ENCODE data around the gene IGF2. TPM values are rescaled to one million over a fixed set of nuclear protein-coding genes. Genes with fewer than 3 reads are reported as not detected.

Gene IGF2
- polyA plus RNA-seq, 1 donor (not counting 4 experiments of a cell fraction or from before 2014, with no cell fraction given), result not detected

DNA sequence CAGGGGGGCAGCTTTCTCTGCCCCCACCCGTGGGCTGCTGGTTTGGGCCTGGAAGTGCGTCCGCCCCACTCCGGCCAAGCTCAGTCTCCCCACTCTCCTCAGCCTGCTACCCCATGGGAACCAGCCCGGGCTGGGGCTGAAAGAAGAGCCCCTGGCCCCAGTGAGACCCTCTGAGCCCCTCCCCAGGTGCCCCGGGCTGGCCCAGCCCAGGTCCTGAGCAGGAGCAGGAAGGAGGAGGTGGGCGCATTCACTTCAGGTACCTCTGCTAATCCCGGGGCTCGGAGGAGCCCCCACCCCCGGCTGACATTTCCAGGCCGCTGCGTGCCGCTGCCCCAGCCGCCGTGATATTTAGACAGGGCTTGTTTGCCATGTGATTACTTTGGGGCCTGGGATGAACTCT, 41.2 kb upstream of the IGF2 start:
- dilution Hi-C loops (cut with MboI; ENCODE audit: extremely low pct_ligation_motif_present, low sequenced_read_pairs), result no loop called here
- H3K4me2 ChIP-seq (ENCODE audit: control insufficient read depth, extremely low read depth, insufficient read depth, low read depth, low read length), result peak overlapping the region; percentile 51
- H3K27ac ChIP-seq (ENCODE audit: control insufficient read depth, insufficient read depth, low read length), result peak overlapping the region; percentile 87
- peaks cover 68% of the 10 kb centered on the region for H3K4me1 ChIP-seq (ENCODE audit: control insufficient read depth, extremely low read depth, insufficient read depth, low read length)
- H3K9me1 ChIP-seq (ENCODE audit: control insufficient read depth, extremely low read depth, insufficient read depth, low read length), result no peaks in the 10 kb centered on the region
- H3K27me3 ChIP-seq (ENCODE audit: control insufficient read depth, extremely low read depth, insufficient read depth, low read length), result no peaks in the 10 kb centered on the region
- peak overlapping the region; percentile 53 for H3K9ac ChIP-seq (ENCODE audit: control insufficient read depth, extremely low read depth, insufficient read depth, low read length)
- no peak for TF ChIP-seq EZH2 (IDR thresholded peaks at IDR 0.05; ENCODE audit: low read length)
- TF ChIP-seq, protein P1, sequence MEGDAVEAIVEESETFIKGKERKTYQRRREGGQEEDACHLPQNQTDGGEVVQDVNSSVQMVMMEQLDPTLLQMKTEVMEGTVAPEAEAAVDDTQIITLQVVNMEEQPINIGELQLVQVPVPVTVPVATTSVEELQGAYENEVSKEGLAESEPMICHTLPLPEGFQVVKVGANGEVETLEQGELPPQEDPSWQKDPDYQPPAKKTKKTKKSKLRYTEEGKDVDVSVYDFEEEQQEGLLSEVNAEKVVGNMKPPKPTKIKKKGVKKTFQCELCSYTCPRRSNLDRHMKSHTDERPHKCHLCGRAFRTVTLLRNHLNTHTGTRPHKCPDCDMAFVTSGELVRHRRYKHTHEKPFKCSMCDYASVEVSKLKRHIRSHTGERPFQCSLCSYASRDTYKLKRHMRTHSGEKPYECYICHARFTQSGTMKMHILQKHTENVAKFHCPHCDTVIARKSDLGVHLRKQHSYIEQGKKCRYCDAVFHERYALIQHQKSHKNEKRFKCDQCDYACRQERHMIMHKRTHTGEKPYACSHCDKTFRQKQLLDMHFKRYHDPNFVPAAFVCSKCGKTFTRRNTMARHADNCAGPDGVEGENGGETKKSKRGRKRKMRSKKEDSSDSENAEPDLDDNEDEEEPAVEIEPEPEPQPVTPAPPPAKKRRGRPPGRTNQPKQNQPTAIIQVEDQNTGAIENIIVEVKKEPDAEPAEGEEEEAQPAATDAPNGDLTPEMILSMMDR (optimal IDR thresholded peaks at IDR 0.05 in 1 of 3, IDR thresholded peaks at IDR 0.05 in 1 of 3, conservative IDR thresholded peaks at IDR 0.05 in 1 of 3; ENCODE audit: extremely low read depth in 1 of 3, insufficient read depth in 2 of 3, low read length in 3 of 3), result no peak
- no peaks in the 10 kb centered on the region for H3K9me3 ChIP-seq (ENCODE audit: control insufficient read depth, low read depth, low read length)
- DNase-seq (ENCODE audit: low read depth, low spot score) (no peak), FAIRE-seq (no peak)
- H4K20me1 ChIP-seq (ENCODE audit: control insufficient read depth, extremely low read depth, insufficient read depth, low read length), result no peaks in the 10 kb centered on the region
- no peaks in the 10 kb centered on the region for H3K36me3 ChIP-seq (ENCODE audit: control insufficient read depth in 2 of 2, extremely low read depth in 1 of 2, insufficient read depth in 2 of 2, low read length in 2 of 2)
- H3K4me3 ChIP-seq (ENCODE audit: control insufficient read depth in 2 of 3, extremely low read depth in 1 of 3, insufficient read depth in 2 of 3, low read depth in 1 of 3, low read length in 3 of 3), result no peak overlapping the region
- H2AFZ ChIP-seq (ENCODE audit: control insufficient read depth, low read length), result no peak overlapping the region
- peaks cover 4% of the 10 kb centered on the region for H3K79me2 ChIP-seq (ENCODE audit: control insufficient read depth, insufficient read depth, low read length)

DNA sequence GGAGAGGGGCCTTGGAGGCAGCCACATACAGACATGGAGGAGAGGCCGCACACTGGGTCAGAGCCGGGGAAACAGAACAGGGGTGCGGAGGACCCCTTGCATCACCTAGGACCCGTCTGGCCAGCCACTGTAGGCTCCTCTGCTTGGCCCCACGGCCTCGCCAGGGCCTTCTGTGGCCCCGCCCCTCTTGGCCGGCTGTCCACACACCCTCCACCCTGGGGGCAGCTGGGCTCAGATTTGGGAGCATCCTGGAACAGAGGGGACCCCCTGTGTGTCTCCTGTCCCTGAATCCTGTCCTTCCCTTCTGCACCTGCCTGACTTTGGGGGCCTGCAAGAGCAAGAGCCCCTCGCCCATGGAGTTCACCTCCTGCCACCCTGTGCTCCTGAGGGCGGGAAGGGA, 40.3 kb upstream of the IGF2 start:
- no peak for TF ChIP-seq EZH2 (IDR thresholded peaks at IDR 0.05; ENCODE audit: low read length)
- TF ChIP-seq, protein P1 (optimal IDR thresholded peaks at IDR 0.05 in 1 of 3, IDR thresholded peaks at IDR 0.05 in 1 of 3, conservative IDR thresholded peaks at IDR 0.05 in 1 of 3; ENCODE audit: extremely low read depth in 1 of 3, insufficient read depth in 2 of 3, low read length in 3 of 3), result no peak
- Histone ChIP-seq H3K4me1 (ENCODE audit: control insufficient read depth, extremely low read depth, insufficient read depth, low read length) (peaks cover 68% of the 10 kb centered on the region), H2AFZ (ENCODE audit: control insufficient read depth, low read length) (no peak overlapping the region), H3K4me3 (ENCODE audit: control insufficient read depth in 2 of 3, extremely low read depth in 1 of 3, insufficient read depth in 2 of 3, low read depth in 1 of 3, low read length in 3 of 3) (no peak overlapping the region), H3K9ac (ENCODE audit: control insufficient read depth, extremely low read depth, insufficient read depth, low read length) (peak overlapping the region; percentile 61), H4K20me1 (ENCODE audit: control insufficient read depth, extremely low read depth, insufficient read depth, low read length) (no peaks in the 10 kb centered on the region), H3K36me3 (ENCODE audit: control insufficient read depth in 2 of 2, extremely low read depth in 1 of 2, insufficient read depth in 2 of 2, low read length in 2 of 2) (no peaks in the 10 kb centered on the region), H3K9me3 (ENCODE audit: control insufficient read depth, low read depth, low read length) (no peaks in the 10 kb centered on the region), H3K4me2 (ENCODE audit: control insufficient read depth, extremely low read depth, insufficient read depth, low read depth, low read length) (peak overlapping the region; percentile 92), H3K27me3 (ENCODE audit: control insufficient read depth, extremely low read depth, insufficient read depth, low read length) (no peaks in the 10 kb centered on the region), H3K79me2 (ENCODE audit: control insufficient read depth, insufficient read depth, low read length) (peaks cover 4% of the 10 kb centered on the region), H3K27ac (ENCODE audit: control insufficient read depth, insufficient read depth, low read length) (peak overlapping the region; percentile 87), H3K9me1 (ENCODE audit: control insufficient read depth, extremely low read depth, insufficient read depth, low read length) (no peaks in the 10 kb centered on the region)
- no peak for DNase-seq (ENCODE audit: low read depth, low spot score)
- dilution Hi-C loops (cut with MboI; ENCODE audit: extremely low pct_ligation_motif_present, low sequenced_read_pairs), result no loop called here
- no peak for FAIRE-seq
